ENCODE measurements around the gene LRCH1.

Gene LRCH1

DNA sequence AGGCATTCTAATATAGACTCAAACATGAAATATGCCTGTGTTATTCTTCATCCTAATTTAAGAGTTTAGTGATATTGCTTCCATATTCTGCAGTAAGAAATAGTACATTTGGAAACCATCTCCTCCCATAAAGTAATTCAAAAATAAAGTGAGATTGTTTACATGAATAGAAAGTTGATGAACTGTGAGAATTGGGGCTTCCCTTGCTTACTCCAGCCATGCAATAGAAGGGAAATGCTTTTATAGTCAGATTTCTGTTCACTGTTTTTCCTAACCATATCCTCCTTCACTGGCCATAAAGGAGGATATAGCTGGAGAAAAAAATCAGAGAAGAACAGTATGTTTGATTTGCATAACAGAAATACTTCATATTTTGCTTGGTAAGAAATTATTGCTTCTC lies 7.8 kb downstream of the LRCH1 start:
- TF ChIP-seq SP1 (IDR thresholded peaks at IDR 0.05): no peak
- TF ChIP-seq FOXM1 (IDR thresholded peaks at IDR 0.05; ENCODE audit: borderline replicate concordance): no peak
- TF ChIP-seq TARDBP (IDR thresholded peaks at IDR 0.05): no peak
- TF ChIP-seq L3MBTL2 (conservative IDR thresholded peaks at IDR 0.05): no peak
- no peak for TF ChIP-seq ARNT (IDR thresholded peaks at IDR 0.05)
- TF ChIP-seq FOXK2 (IDR thresholded peaks at IDR 0.05): no peak
- TF ChIP-seq CTBP1 (IDR thresholded peaks at IDR 0.05; ENCODE audit: borderline replicate concordance): no peak
- TF ChIP-seq HDGF (IDR thresholded peaks at IDR 0.05; ENCODE audit: borderline replicate concordance): no peak
- no peak for TF ChIP-seq NFRKB (IDR thresholded peaks at IDR 0.05)
- TF ChIP-seq, protein P1, sequence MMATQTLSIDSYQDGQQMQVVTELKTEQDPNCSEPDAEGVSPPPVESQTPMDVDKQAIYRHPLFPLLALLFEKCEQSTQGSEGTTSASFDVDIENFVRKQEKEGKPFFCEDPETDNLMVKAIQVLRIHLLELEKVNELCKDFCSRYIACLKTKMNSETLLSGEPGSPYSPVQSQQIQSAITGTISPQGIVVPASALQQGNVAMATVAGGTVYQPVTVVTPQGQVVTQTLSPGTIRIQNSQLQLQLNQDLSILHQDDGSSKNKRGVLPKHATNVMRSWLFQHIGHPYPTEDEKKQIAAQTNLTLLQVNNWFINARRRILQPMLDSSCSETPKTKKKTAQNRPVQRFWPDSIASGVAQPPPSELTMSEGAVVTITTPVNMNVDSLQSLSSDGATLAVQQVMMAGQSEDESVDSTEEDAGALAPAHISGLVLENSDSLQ (IDR thresholded peaks at IDR 0.05): no peak
- TF ChIP-seq BHLHE40 (IDR thresholded peaks at IDR 0.05; ENCODE audit: borderline replicate concordance): no peak
- no peak for TF ChIP-seq ELF4 (IDR thresholded peaks at IDR 0.05)
- TF ChIP-seq ZNF384 (IDR thresholded peaks at IDR 0.05): no peak
- no peak for TF ChIP-seq LEF1 (IDR thresholded peaks at IDR 0.05; ENCODE audit: borderline replicate concordance)
- TF ChIP-seq SUZ12 (IDR thresholded peaks at IDR 0.05): no peak
- TF ChIP-seq FOXA1 (IDR thresholded peaks at IDR 0.05): no peak
- no peak for DNase-seq (ENCODE audit: extremely low spot score)
- ChIA-PET CTCF (no interaction called here), POLR2A (no interaction called here)

DNA sequence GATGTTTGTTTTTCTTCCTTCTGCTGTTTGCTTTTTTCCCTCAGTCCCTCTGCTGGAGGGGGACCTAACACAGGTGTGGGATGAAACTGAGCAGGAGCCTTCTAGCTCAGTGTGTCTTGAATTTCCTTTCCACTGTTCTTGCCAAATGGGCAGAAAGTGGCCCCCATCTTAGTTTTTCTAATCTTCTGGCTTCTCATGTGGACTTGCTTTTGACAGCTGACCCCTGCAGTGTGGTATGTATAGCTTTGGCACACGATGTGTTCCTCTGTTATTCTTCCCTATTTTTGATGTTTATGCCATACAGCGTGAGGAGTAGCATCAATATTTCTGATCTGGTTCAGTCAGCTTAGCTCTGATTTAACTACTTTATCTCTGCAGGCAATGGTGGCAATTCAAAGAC lies 8.3 kb downstream of the LRCH1 start:
- ChIA-PET POLR2A (no interaction called here), CTCF (no interaction called here)
- TF ChIP-seq SP1 (IDR thresholded peaks at IDR 0.05) (no peak), FOXM1 (IDR thresholded peaks at IDR 0.05; ENCODE audit: borderline replicate concordance) (no peak), BHLHE40 (IDR thresholded peaks at IDR 0.05; ENCODE audit: borderline replicate concordance) (no peak), ARNT (IDR thresholded peaks at IDR 0.05) (no peak), NFRKB (IDR thresholded peaks at IDR 0.05) (no peak), ZNF384 (IDR thresholded peaks at IDR 0.05) (no peak), HDGF (IDR thresholded peaks at IDR 0.05; ENCODE audit: borderline replicate concordance) (no peak), SUZ12 (IDR thresholded peaks at IDR 0.05) (no peak), LEF1 (IDR thresholded peaks at IDR 0.05; ENCODE audit: borderline replicate concordance) (no peak), FOXA1 (IDR thresholded peaks at IDR 0.05) (no peak), L3MBTL2 (conservative IDR thresholded peaks at IDR 0.05) (no peak), TARDBP (IDR thresholded peaks at IDR 0.05) (no peak), FOXK2 (IDR thresholded peaks at IDR 0.05) (no peak), CTBP1 (IDR thresholded peaks at IDR 0.05; ENCODE audit: borderline replicate concordance) (no peak), ELF4 (IDR thresholded peaks at IDR 0.05) (no peak)
- TF ChIP-seq, protein P1 (IDR thresholded peaks at IDR 0.05): no peak
- no peak for DNase-seq (ENCODE audit: extremely low spot score)

DNA sequence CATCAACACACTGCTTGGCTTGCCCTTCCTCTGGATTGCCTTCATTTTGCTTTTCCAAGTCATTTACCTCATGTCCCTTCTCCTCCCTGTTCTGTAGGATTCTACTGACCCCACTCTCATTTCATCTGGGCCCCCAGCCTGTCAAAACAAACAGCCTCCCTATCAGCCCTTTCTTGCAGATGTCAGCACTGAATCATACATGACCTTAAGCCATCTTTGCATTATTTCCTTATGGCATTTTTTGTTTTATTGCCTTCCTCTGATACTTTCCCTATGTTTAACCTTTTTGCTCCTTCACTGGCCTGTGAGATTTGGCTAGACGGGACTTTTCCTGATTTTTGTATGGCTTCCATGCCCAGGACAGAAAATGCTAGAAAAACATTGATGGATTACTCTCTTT lies 8.7 kb downstream of the LRCH1 start:
- ChIA-PET POLR2A (no interaction called here), CTCF (no interaction called here)
- no peak for DNase-seq (ENCODE audit: extremely low spot score)
- no peak for TF ChIP-seq ARNT (IDR thresholded peaks at IDR 0.05)
- no peak for TF ChIP-seq BHLHE40 (IDR thresholded peaks at IDR 0.05; ENCODE audit: borderline replicate concordance)

DNA sequence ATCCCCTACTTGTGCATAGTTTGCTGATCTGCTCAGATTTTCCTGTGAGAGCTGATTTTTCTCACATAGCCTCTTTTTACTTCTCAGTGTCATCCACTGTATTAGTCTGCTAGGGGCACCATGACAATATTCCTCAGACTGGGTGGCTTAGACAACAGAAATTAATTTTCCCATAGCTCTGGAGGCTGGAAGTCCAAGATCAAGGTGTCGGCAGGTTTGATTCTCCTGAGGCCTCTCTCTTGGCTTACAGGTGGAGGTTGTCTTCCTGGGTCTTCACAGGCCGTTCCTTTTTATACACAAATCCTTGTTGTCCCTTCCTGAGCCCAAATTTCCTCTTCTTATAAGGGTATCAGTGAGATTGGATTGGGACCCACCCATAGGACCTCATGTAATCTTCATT lies 9.2 kb downstream of the LRCH1 start:
- no peak for DNase-seq (ENCODE audit: extremely low spot score)
- CTCF ChIA-PET: interaction anchor here (0.5 kb wide), 1 partner anchor 880 kb away, joined by 3 read pairs; no protein-coding TSS in a partner anchor
- POLR2A ChIA-PET: no interaction called here
- TF ChIP-seq FOXK2 (IDR thresholded peaks at IDR 0.05) (no peak), FOXA1 (IDR thresholded peaks at IDR 0.05) (no peak), BHLHE40 (IDR thresholded peaks at IDR 0.05; ENCODE audit: borderline replicate concordance) (no peak), SP1 (IDR thresholded peaks at IDR 0.05) (no peak), TARDBP (IDR thresholded peaks at IDR 0.05) (no peak), ELF4 (IDR thresholded peaks at IDR 0.05) (no peak), NFRKB (IDR thresholded peaks at IDR 0.05) (no peak), CTBP1 (IDR thresholded peaks at IDR 0.05; ENCODE audit: borderline replicate concordance) (no peak), SUZ12 (IDR thresholded peaks at IDR 0.05) (no peak), L3MBTL2 (conservative IDR thresholded peaks at IDR 0.05) (no peak), HDGF (IDR thresholded peaks at IDR 0.05; ENCODE audit: borderline replicate concordance) (no peak)
- TF ChIP-seq, protein P1 (IDR thresholded peaks at IDR 0.05): no peak

DNA sequence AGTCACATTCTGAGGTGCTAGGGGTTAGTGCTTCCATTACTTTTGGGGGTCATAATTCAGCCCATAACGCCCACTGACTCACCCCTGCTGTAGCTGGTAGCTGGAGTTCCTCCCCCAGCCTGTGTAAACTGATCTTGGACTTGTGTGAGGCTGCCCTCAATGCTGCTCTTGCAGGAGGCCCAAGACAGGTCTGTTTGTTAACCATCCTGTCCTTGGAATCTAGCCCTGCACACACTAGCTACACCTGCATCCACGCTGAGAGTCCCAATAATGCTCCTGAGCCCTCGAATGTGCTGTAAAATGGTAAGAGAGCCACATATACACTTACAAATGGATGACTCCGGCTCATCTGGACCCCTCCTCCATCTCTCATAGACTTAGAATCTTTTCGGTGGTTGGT lies 9.6 kb downstream of the LRCH1 start:
- POLR2A ChIA-PET: no interaction called here
- no peak for DNase-seq (ENCODE audit: extremely low spot score)
- TF ChIP-seq NFRKB (IDR thresholded peaks at IDR 0.05) (no peak), FOXA1 (IDR thresholded peaks at IDR 0.05) (no peak), FOXM1 (IDR thresholded peaks at IDR 0.05; ENCODE audit: borderline replicate concordance) (no peak), SP1 (IDR thresholded peaks at IDR 0.05) (no peak), ELF4 (IDR thresholded peaks at IDR 0.05) (no peak), LEF1 (IDR thresholded peaks at IDR 0.05; ENCODE audit: borderline replicate concordance) (no peak)
- TF ChIP-seq, protein P1 (IDR thresholded peaks at IDR 0.05): no peak
- CTCF ChIA-PET: interaction anchor here (0.5 kb wide), 1 partner anchor 881 kb away, joined by 3 read pairs; no protein-coding TSS in a partner anchor

Data from HEK293T (cell line).